Measurements from ENCODE around the gene ISLR. TPM values are rescaled to one million over a fixed set of nuclear protein-coding genes. Genes with fewer than 3 reads are reported as not detected.

ISLR gene
- total RNA-seq, 1 experiment from 2014 or later: 0.12 TPM

DNA sequence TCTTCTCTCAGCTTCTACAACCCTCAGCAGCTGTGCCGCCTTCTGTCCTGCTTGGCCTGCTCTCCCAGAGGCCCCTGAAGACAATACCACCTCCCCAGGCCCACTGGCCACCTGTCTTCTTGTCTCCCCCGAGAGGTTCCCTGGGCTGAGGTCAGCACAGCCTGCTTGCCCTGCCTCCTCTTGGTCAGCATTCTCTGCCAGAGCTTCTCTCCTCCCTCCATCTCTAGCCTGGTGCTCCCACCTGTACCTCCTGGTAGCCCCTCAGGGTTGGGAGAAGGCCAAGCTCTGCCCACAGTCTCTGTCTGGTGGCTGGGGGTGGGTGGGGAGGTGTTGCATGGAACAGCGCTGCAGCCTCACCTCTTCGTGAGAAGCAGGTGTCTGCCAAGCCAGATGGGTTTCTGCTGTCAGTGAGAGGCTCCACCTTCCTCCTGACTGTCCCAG lies 5.6 kb upstream of the ISLR start:
- no peak for ATAC-seq

More for the DNA sequence above, 5.6 kb upstream of the ISLR start:
- H3K9me3 ChIP-seq (ENCODE audit: control insufficient read depth in 1 of 2, insufficient read depth in 1 of 2, low read depth in 1 of 2, low read length in 2 of 2): no peaks in the 10 kb centered on the region
- TF ChIP-seq SRF (IDR thresholded peaks at IDR 0.05; ENCODE audit: low read depth) (no peak), EZH2 (IDR thresholded peaks at IDR 0.05) (no peak), EZH2phosphoT487 (IDR thresholded peaks at IDR 0.05; ENCODE audit: borderline replicate concordance) (no peak), TCF7L2 (IDR thresholded peaks at IDR 0.05; ENCODE audit: borderline replicate concordance, extremely low read depth, insufficient read depth, insufficient read length) (no peak), POLR2AphosphoS5 (IDR thresholded peaks at IDR 0.05; ENCODE audit: low read depth, low read length) (no peak), ZFX (IDR thresholded peaks at IDR 0.05) (no peak), ZNF274 (IDR thresholded peaks at IDR 0.05; ENCODE audit: low read depth, low read length) (no peak), YY1 (IDR thresholded peaks at IDR 0.05; ENCODE audit: extremely low read depth, insufficient replicate concordance, low read depth, low read length) (no peak), SIN3A (IDR thresholded peaks at IDR 0.05; ENCODE audit: low read depth) (no peak), ELF1 (IDR thresholded peaks at IDR 0.05; ENCODE audit: borderline replicate concordance, low read depth) (no peak), REST (IDR thresholded peaks at IDR 0.05; ENCODE audit: low read depth) (no peak), SP1 (IDR thresholded peaks at IDR 0.05; ENCODE audit: low read depth) (no peak), EGR1 (IDR thresholded peaks at IDR 0.05; ENCODE audit: low read depth) (no peak), POLR2A (IDR thresholded peaks at IDR 0.05; ENCODE audit: borderline replicate concordance, extremely low read depth, insufficient read depth, insufficient read length) (no peak), ATF3 (IDR thresholded peaks at IDR 0.05) (no peak), CEBPB (IDR thresholded peaks at IDR 0.05; ENCODE audit: low read depth) (no peak), JUND (IDR thresholded peaks at IDR 0.05) (no peak), CTCF (IDR thresholded peaks at IDR 0.05 in 2 of 3, conservative IDR thresholded peaks at IDR 0.05 in 1 of 3; ENCODE audit: borderline replicate concordance in 1 of 3, insufficient read depth in 1 of 3, low read depth in 2 of 3, low read length in 2 of 3) (no peak), MAX (IDR thresholded peaks at IDR 0.05) (no peak)
- no peak for DNase-seq (ENCODE audit: low read depth, low spot score)
- H3K4me1 ChIP-seq (ENCODE audit: control insufficient read depth in 1 of 2, insufficient read depth in 2 of 2, low read length in 2 of 2): no peaks in the 10 kb centered on the region
- no peaks in the 10 kb centered on the region for H3K36me3 ChIP-seq (ENCODE audit: control insufficient read depth in 1 of 2, insufficient read depth in 2 of 2, low read length in 2 of 2)
- H3K27me3 ChIP-seq (ENCODE audit: insufficient read depth, low read length): no peaks in the 10 kb centered on the region; the same call in 1 of the 2 replicates
- ChIA-PET RAD21 (ENCODE audit: low non-redundant PET in 1 of 2, low total read pairs in 2 of 2, uncharacterized antibody in 2 of 2, unreplicated experiment in 2 of 2) (no interaction called here), POLR2A (no interaction called here), CTCF (no interaction called here)
- no peaks in the 10 kb centered on the region for H4K20me1 ChIP-seq (ENCODE audit: insufficient read depth)
- H2AFZ ChIP-seq (ENCODE audit: low read depth, low read length, poor library complexity, severe bottlenecking): no peak overlapping the region
- no peak overlapping the region for H3K9ac ChIP-seq (ENCODE audit: low read length)
- no peaks in the 10 kb centered on the region for H3K9me2 ChIP-seq (ENCODE audit: insufficient read depth)
- no TSS peak for BruUV-seq (replicated peaks)
- no peak overlapping the region for H3K27ac ChIP-seq (ENCODE audit: low read depth, low read length)
- no peak overlapping the region for H3K4me3 ChIP-seq (replicated peaks in 1 of 2; ENCODE audit: low read depth in 1 of 2, low read length in 2 of 2)
- no peaks in the 10 kb centered on the region for H3K79me2 ChIP-seq (ENCODE audit: insufficient read depth, low read length)
- intact Hi-C loops (cut with micrococcal nuclease): no loop called here
- H3K4me2 ChIP-seq (ENCODE audit: low read length): no peak overlapping the region

Measured in HCT116 (cell line).